Measurements from ENCODE around the gene TNFSF15.

Gene TNFSF15

GRCh38 chr9:114763220-114763619, 42.6 kb downstream of the TNFSF15 start:
- Histone ChIP-seq H3K4me2 (ENCODE audit: low read length) (no peak overlapping the region), H3K9me3 (ENCODE audit: insufficient read depth, low read length) (0 out of 2 replicates have a peak, but pooled peaks cover 5% of the 10 kb centered on the region), H3K36me3 (replicated peaks; ENCODE audit: low read depth, low read length) (peaks cover 4% of the 10 kb centered on the region), H3K9ac (ENCODE audit: low read length) (no peak overlapping the region), H2AFZ (ENCODE audit: low read depth, low read length) (no peak overlapping the region), H3K27me3 (ENCODE audit: low read depth, low read length) (peaks cover 56% of the 10 kb centered on the region), H3K27ac (ENCODE audit: low read length) (no peak overlapping the region), H4K20me1 (ENCODE audit: insufficient read depth, low read length) (no peaks in the 10 kb centered on the region), H3K4me1 (ENCODE audit: low read length) (peaks cover 9% of the 10 kb centered on the region), H3K4me3 (ENCODE audit: low read length) (no peak overlapping the region), H3K79me2 (ENCODE audit: low read length) (no peaks in the 10 kb centered on the region)
- no peak for TF ChIP-seq EZH2phosphoT487 (IDR thresholded peaks at IDR 0.05; ENCODE audit: low read depth)
- no peak for TF ChIP-seq CTCF (IDR thresholded peaks at IDR 0.05; ENCODE audit: low read depth, low read length)

GRCh38 chr9:114761523-114761922, 44.3 kb downstream of the TNFSF15 start:
- Histone ChIP-seq H3K9me3 (ENCODE audit: insufficient read depth, low read length) (0 out of 2 replicates have a peak, but pooled peaks cover 5% of the 10 kb centered on the region), H2AFZ (ENCODE audit: low read depth, low read length) (no peak overlapping the region), H3K27ac (ENCODE audit: low read length) (no peak overlapping the region), H3K4me2 (ENCODE audit: low read length) (no peak overlapping the region), H3K36me3 (replicated peaks; ENCODE audit: low read depth, low read length) (peaks cover 4% of the 10 kb centered on the region), H3K4me3 (ENCODE audit: low read length) (no peak overlapping the region), H3K9ac (ENCODE audit: low read length) (no peak overlapping the region), H3K79me2 (ENCODE audit: low read length) (no peaks in the 10 kb centered on the region), H4K20me1 (ENCODE audit: insufficient read depth, low read length) (no peaks in the 10 kb centered on the region), H3K4me1 (ENCODE audit: low read length) (peaks cover 26% of the 10 kb centered on the region), H3K27me3 (ENCODE audit: low read depth, low read length) (peaks cover 42% of the 10 kb centered on the region)
- no peak for TF ChIP-seq EZH2phosphoT487 (IDR thresholded peaks at IDR 0.05; ENCODE audit: low read depth)
- TF ChIP-seq CTCF (IDR thresholded peaks at IDR 0.05; ENCODE audit: low read depth, low read length), result no peak

DNA sequence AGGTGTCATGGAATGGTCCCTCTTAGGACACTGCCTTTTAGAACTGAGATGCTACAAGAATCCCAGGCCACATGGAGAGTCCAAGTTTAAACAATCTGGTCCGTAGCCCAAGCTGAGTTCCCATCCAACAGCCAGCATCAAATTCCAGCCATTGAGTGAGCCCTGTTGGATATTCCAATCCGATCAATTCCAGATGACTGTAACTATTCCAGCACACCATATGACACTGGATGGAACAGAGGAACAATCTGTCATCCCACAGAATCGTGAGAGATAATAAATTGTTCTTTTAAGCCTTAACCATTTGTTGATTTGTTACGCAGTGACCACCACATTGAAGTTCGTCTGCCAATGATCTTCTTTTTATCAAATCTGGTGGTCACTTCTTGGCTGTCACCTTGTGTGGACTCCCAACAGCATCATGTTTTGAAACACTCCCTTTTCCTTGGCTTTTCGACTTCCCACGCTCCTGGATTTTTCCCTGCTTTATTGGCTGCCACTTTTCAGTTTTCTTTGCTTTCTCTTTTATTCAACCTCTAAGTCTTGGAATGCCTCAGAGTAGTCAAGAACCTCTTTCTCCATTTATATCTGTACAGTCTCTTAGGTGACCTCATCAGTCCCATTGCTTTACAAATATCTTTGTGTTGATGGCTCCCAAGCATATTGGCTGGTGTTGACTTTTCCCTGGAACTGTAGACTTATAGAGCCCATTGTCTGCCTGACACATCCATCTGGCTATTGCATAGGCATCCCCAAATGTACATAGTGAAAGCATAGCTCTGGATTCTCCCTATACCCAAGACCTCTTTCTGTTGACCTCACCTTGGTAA, 46.1 kb downstream of the TNFSF15 start:
- no peak overlapping the region for H3K27ac ChIP-seq (ENCODE audit: low read length)
- H3K9me3 ChIP-seq (ENCODE audit: insufficient read depth, low read length), result 0 out of 2 replicates have a peak, but pooled peaks cover 5% of the 10 kb centered on the region
- no peaks in the 10 kb centered on the region for H4K20me1 ChIP-seq (ENCODE audit: insufficient read depth, low read length)

More for the DNA sequence above, 46.1 kb downstream of the TNFSF15 start:
- H3K4me3 ChIP-seq (ENCODE audit: low read length), result no peak overlapping the region
- peaks cover 40% of the 10 kb centered on the region for H3K4me1 ChIP-seq (ENCODE audit: low read length)
- no peak overlapping the region for H2AFZ ChIP-seq (ENCODE audit: low read depth, low read length)
- peaks cover 34% of the 10 kb centered on the region for H3K27me3 ChIP-seq (ENCODE audit: low read depth, low read length)
- H3K4me2 ChIP-seq (ENCODE audit: low read length), result no peak overlapping the region
- H3K79me2 ChIP-seq (ENCODE audit: low read length), result no peaks in the 10 kb centered on the region
- H3K36me3 ChIP-seq (replicated peaks; ENCODE audit: low read depth, low read length), result peaks cover 4% of the 10 kb centered on the region
- H3K9ac ChIP-seq (ENCODE audit: low read length), result no peak overlapping the region
- TF ChIP-seq EZH2phosphoT487 (IDR thresholded peaks at IDR 0.05; ENCODE audit: low read depth) (no peak), CTCF (IDR thresholded peaks at IDR 0.05; ENCODE audit: low read depth, low read length) (no peak)
